Fibroblast of skin of abdomen (primary cell): ENCODE data around the gene DGCR2.
"Not testable (repeated sequence)": the region's sequence is repeated elsewhere in the genome, so short reads cannot be mapped to it uniquely, and the experiment has no call there.

Experiments
- DNase-seq: peaks from one replicate; pipeline ENCODE4 v3.0.0-alpha.2; 2013

DGCR2 gene

DNA sequence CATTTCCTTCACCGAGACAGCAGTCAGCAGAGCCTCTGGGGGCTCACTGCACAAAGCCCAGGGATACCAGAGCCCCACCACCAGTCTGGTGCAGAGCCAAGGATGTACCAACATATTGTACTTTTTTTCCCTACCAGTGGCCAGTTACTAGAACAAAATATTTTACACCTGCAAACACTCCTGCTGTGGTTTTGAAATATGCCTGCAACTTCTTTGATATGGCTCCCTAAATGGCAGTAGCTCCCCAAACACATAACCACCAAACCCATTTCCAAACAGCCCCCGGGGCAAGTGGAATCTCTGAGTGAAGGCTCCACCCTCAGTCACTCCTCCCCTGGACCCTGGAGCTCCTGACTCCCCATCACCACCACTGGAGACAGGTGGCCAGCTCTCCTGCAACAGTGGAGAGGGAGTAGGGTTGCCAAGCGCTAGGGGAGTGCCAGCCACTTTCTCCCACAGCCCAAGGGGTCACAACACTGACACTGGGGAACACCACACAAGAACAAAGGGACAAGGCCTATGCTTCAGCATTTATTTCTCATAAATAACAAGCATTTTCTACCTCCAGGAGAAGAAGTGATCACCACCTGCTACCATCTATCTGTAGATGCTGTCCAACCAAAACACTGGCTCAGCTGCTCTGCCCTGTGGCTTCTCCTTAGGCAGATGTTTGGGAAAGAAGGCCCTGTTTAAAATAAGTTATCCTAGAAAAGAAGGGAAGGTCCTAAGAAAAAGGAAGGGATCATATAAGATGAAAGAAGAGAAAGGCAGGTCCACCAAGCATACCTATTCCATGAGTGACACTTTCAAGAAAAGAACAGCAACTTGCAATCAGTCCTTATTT, 15.1 kb downstream of the DGCR2 start:
- DNase-seq = no peak

DNA sequence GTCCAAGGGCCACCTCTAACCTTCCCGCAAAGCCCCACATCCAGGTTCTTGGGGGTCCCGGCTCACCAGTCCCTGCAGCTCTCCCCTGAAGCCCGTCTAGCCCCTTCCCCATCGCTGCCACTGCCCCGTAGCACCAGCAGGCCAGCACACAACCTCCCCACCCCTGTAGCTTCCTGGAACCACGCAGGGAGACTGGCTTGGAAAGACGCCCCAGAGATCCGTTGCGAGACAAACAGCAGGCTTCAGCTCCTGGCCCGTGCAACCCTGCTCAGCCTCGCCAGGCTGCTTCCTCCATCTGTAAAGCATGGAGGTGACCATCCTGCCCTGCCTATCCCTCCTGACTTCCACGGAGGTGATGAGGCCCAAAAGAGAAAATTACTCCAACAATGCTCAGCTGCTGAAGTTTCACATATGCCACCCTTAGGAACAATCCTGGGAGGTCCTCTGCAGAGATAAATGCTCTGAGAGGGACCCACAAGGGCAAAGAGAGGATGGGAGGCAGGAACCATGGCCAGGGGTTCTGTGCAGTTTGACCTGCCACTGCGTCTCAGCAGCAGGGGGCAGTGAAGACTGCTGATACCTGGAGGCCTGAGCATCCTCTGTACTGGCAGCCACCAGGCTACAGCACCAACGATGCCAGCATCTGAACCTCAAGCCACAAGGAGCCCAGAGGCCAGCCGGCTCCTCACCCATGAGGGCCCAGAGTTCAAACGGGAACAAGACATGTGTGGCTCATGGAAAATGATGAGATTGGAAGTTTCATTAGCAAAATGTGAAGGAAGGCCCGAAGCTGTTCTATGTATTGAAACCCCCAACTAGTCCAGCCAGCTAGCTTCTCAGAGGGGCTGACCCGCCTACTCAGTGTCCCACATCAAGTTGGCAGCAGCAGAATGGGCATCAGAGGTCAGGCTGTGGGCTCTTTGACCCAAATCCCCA, 16.1 kb downstream of the DGCR2 start:
- DNase-seq = no peak

DNA sequence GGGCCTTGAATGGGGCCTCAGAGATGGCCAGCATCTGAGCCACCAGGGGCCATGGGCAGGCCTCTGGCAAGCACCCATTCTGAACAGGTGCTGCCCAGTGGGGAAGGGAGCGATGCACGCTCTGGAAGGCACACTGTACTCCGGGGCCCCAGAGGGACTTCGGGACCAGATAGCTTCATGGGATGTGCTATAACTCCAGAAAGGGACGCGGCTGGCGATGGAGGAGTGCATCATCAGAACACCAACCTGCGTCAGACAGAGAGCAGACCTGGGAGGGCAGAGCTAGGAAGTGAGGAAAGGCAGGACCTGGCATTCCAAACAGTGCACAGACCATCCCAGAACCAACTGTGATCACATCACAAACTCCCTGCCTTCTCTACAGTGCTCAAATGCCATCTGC, 16.8 kb downstream of the DGCR2 start:
- no peak for DNase-seq

DNA sequence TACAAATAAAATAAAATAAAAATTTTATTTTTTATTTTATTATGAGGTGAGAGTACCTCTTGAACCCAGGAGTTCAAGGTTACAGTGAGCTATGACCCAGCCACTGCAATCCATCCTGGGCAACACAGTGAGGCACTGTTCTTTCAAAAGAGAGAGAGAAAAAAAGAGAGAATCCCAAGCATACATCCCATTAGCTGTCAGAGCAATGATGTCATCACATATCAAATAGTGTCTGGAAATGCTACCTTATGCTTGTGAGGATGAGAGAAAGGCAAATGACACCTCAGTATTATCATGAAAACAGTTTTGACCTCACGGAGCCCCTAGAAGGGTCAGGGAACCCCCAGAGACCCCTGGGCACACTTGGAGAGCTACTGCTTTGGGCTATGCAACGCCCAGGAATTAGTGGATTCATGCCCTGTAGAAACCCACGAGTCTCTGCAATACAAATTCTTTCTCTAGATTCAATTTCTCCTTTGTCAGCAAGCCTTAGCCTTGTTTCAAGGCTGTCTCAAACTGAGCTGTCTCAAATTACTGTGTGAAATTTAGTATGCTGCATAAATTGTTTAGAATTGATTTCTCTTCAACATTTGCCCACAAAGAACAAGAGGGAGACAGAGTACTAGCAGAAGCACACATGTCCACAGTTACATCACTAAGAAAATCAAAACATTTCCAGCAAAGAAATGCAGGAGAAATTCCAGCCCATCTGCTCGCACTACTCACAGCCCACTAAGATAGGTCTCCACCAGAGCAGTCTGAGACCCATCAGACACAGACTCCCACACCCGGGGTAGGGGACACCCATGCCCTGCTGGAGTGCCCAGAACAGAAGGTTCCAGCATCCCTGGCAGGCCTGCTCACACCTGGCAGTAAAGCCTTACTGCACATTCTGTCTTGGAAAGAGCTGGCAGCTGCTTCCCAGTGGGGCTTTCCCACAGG, 18.1 kb downstream of the DGCR2 start:
- DNase-seq = no peak

DNA sequence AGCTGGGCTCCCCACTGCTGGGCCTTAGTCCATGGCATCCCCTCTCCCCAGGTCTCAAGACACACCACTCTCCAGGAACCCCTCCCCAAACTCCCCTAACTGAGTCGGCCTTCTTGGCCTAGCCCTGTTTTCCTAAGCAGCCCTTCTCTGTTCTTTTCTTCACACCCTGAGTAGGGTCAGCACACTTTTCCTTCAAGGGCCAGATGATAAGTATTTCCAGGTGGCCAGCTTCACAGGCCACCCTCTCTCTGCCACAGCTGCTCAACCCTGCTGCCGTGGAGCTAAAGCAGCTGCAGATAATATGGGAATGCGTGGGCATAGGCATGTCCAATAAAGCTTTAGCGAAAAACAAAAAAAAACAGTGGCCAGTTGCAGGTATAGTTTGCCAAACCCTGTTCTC, 24.1 kb downstream of the DGCR2 start:
- no peak for DNase-seq

DNA sequence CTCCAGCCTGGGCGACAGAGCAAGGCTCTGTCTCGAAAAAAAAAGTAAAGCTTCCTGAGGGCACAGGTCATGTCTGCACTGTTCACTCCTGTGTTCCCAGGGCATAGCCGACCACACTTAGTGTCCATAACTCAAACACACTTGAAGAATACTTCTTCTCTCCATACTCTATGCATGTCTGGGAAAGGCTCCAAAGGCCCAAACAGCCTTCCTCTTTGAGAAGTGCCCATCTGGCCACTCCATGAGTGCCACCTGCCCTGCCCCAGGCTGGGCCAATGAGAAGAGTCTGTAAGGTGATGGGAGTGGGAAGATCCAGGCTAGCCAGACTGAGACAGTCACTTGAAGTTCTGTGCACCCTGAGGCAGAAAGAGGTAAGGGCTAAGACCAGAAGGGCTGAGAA, 24.7 kb downstream of the DGCR2 start:
- DNase-seq = no peak

DNA sequence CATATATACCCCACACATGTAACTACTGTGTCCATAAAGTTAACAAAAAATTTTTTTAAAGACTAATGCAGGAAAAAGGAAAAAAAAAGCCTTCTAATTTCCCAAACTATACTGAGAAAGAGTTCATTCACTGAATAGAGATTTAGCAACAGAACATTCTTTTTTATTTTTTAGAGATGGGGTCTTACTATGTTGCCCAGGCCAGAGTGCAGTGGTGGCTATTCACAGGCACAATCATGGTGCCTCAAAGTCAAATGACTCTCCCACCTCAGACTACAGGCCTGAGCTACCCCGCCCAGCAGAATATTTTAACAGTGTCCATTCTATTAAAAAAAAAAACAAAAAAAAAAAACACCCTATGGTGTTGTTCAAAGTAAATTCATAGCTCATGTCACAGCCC, 25.7 kb downstream of the DGCR2 start:
- DNase-seq = no peak

DNA sequence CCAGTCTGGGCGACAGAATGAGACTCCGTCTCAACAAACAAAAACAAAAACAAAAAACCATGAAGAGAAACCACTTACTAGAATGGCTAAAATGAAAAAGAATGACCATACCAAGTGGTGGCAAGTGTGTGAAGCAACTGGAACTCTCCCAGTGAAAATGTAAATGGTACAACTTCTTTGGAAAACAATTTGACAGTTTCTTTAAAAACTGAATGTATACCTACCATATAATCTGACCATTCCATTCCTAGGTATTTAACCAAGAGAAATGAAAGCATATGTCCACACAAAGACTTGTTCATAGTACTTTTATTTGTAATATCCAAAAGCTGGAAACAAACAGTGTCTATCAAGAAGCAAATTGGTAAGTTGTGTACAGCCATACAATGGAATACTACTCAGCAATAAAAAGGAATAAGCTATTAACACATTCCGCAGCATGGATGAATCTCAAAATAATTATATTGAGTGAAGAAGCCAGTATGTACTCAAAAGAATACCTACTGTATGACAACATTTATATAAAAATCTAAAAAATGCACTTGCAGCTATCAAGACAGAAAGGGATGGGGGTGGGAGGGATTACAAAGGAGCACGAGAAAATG, 27.7 kb downstream of the DGCR2 start:
- DNase-seq = no peak

DNA sequence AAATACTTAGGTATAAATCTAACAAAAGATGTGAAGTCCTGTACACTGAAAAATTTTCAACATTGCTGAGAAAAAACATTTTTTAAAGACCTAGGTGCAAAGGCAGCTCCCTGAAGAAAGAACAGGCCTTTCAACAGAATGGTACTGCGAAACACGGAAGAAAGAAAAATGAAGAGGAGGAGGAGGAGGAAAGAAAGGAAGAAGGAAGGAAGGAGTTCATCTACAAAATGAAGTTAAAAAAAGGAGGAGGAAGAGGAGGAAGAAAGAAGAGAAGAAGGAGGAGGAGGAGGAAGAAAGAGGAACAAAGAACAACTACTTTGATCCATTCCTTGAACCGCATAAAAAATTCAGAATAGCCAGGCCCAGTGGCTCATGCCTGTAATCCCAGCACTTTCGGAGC, 29.5 kb downstream of the DGCR2 start:
- no peak for DNase-seq

DNA sequence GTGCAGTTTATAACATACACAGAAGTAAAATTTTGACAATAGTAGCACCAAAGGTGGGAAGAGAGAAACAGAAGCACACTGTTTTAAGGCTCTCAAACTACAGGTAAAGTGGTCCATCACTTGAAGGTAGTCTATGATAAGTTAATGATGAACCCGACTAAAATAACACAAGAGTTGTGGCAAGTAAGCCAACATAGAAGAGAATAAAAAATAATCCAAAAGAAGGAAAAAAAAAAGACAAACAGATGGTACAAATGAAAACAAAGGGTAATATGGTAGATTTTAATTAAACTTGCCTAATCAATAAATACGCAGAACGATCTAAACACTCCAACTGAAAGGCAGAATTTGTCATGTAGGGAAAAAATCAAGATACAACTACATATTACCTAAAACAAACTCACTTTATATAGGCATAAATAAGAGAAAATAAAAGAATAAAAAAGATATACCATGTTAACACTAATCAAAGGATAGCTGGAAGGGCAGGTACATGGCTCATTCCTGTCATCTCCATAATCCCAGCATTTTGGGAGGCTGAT, 31.6 kb downstream of the DGCR2 start:
- DNase-seq = no peak

DNA sequence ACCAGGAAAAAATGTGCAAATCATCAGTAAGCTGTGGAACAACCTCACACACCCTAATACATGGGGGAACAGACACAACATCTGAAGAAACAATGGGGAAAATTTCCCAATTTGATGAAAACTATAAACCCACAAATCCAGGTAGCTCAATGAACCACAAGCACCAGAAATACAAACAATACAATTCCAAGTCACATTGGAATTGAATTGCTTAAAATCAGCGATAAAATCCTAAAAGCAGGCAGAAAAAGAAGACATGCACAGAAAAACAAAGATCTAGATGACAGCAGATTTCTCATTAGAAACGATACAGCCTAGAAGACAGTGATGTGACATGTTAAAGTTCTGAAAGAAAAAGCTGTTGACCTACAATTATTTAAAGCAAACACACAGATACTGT, 32.0 kb downstream of the DGCR2 start:
- DNase-seq = no peak

DNA sequence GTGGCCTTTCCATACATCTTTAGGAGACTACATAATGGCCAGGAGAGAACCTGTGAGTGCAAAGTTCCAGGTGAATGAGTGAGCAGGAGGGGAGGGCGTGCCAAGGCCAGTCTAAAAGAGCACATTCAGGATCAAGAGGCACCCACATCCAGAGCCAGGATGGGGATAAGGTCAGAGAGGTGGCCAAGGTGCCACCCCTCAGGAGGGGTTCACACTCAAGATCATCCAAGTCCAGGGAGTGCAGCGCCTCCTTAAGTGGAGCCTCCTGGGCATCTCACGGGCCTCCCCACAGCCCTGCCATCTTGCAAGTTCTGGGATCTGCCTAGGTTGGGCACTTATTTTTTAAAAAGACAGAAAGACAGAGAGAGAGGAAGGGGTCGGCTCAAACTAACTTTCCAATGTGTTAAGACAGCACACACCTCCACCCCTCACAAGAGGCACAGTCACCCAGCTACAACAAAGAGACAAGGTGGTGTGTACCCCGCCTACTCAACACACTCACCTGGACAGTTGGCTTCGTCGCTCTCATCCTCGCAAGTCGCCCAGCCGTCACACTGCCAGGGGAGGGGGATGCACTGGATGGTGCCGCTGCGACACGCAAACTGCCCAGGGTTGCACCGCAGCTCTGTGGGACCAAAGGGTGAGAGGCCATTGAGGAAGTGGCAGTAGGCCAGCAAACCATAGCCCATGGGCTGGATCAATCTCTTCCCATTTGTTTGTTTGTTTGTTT, 33.2 kb downstream of the DGCR2 start:
- DNase-seq = no peak

DNA sequence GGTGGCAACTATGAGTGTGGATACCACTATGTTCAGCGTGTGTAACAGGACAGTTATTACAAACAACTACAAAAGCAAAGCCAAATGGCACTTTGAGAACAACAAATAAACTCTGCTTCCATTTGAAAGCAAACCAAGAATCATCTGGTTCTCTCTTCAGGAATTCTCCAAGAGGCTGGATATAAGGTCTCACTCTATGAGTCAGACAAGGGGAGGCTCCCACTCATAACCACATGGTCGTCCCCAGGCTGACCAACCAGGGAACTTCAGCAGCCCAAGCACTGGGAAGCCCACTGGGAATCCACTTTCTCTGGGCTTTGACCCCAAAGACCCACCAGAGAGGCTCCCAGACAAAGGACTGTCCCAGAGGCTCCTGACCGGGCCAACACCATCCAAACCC, 35.3 kb downstream of the DGCR2 start:
- peak; percentile 42 for DNase-seq

DNA sequence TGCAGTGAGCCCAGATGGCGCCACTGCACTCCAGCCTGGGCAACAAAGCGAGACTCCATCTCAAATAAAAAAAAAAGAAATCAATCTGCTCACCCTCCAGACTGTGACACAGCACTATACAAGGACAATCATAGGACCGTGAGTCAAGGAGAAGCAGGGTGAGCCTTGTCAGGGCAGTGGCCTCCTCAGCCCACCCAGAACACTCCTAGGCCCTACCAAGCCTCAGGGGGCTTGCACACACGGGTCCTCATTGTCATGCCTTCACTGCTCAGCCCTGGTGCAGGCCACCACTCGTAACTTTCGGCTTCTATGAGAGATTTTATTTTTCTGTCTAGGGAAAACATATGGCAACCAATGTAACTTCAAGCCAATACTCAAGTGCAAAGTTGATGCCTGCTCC, 35.8 kb downstream of the DGCR2 start:
- no peak for DNase-seq

DNA sequence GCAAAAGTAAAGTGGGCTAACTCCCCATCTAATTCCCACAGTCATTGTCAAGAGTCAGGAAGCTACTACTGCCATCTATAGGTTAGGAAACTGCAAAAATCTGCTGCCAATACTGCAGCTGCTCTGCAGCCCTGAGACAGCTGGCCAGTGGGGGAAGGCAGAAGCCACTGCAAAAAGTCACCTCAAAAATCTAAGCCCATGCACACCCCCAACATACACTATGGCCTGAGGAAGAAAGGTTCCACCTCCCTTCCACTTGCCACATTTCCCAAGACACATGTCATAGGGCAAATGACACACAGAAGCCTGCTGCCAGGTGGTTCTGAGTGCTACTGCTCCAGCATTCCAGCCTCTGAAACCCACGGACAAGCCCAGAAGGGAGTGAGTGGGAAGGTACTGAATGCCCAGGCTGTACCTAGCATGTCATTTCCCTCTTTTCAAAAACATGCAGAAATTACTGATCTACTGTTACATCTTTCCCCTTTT, 36.9 kb downstream of the DGCR2 start:
- peak; percentile 33 for DNase-seq

DNA sequence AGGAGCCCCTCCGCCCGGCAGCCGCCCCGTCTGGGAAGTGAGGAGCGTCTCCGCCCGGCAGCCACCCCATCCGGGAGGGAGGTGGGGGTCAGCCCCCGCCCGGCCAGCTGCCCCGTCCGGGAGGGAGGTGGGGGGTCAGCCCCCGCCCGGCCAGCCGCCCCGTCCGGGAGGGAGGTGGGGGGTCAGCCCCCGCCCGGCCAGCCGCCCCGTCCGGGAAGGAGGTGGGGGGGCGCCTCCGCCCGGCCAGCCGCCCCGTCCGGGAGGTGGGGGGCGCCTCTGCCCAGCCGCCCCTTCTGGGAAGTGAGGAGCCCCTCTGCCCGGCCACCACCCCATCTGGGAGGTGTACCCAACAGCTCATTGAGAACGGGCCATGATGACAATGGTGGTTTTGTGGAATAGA, 37.6 kb downstream of the DGCR2 start:
- DNase-seq = not testable (repeated sequence)

DNA sequence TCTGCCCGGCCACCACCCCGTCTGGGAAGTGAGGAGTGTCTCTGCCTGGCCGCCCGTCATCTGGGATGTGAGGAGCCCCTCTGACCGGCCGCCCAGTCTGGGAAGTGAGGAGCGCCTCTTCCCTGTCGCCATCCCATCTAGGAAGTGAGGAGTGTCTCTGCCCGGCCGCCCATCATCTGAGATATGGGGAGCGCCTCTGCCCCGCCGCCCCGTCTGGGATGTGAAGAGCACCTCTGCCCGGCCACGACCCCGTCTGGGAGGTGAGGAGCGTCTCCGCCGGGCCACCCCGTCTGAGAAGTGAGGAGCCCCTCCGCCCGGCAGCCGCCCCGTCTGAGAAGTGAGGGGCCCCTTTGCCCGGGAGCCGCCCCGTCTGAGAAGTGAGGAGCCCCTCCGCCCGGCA, 38.1 kb downstream of the DGCR2 start:
- DNase-seq = not testable (repeated sequence)

DNA sequence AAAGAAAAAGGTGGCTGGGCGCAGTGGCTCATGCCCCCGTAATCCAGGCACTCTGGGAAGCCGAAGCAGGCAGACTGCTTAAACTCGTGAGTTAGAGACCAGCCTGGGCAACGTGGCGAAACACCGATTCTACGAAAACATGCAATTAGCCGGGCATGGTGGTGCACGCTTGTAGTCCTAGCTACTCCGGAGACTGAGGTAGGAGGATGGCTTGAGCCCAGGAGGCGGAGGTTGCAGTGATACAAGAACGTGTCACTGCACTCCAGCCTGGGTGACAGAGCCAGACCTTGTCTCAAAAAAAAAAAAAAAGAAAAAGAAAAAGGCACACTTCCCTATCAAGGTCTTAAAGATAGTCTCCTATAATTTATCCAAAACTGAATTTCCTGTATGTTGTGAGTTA, 39.4 kb downstream of the DGCR2 start:
- no peak for DNase-seq

DNA sequence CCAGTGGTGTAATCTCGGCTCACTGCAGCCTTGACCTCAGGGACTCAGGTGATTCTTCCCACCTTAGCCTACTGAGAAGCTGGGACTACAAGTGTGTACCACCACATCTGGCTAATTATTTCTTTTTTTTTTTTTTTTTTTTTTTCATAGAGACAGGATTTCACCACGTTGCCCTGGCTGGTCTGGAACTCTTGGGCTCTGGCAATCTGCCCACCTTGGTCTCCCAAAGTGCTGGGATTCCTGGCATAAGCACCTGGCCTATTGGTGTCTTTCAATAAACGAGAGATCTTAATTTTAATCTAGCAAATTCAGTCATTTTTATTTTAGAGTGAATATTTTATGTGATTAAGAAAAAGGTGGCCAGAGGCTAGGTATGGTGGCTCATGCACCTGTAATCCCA, 40.1 kb downstream of the DGCR2 start:
- DNase-seq = no peak

DNA sequence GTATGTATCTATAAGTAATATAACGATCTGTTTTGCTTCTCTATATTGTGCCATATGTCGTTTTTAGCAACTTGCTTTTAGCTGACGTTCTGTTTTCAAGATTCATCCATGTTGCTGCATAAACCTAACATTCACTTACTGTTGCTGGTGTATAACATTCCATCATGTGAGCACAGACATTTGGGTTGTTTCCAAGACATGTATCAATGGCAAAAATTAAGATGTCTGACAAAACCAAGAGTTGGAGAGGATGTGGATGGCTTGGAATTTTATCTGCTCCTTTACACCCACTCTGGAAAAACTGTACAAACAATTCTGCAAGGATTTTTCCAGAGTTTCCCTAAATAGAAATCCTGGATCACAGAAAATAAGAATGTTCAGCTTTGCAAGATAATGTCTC, 40.9 kb downstream of the DGCR2 start:
- peak; percentile 4 for DNase-seq

DNA sequence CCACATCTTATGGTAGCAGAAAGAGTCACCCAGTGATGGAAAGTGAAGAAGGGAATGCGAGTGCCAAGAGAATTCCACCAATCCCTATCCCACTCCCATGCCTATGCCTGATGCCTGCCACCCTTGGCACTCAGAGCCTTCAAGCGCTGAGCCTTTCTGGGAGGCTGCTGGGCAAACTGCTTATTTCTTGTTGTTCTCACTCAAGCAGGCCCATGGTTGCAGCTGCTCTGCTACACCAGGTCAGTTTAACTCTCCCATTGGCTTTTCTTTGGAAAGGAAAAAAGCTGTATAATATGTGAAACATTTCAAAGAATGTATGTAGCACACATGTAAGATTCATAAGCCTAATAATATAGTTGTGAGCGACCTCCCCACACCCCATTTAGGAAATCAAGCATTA, 41.4 kb downstream of the DGCR2 start:
- no peak for DNase-seq
